OCI-LY3 (cell line): ENCODE measurements around the gene KANSL3.

Experiments used
- EZH2phosphoT487 ChIP-seq: fragments of 200-600 bp; shearing (Covaris generic); IDR thresholded peaks from 2 replicates; pipeline ENCODE4 v1.6.1; 2018; ENCODE audit warnings: antibody characterized with exemption, mixed run types, low read depth
- TF ChIP-seq, protein P1 (sequence below): fragments of 200-600, 300-600 bp; sonication (generic); IDR thresholded peaks from 2 replicates; pipeline ENCODE4 v1.5.1; 2014; ENCODE audit warnings: antibody characterized with exemption, low read length, low read depth

DNA sequence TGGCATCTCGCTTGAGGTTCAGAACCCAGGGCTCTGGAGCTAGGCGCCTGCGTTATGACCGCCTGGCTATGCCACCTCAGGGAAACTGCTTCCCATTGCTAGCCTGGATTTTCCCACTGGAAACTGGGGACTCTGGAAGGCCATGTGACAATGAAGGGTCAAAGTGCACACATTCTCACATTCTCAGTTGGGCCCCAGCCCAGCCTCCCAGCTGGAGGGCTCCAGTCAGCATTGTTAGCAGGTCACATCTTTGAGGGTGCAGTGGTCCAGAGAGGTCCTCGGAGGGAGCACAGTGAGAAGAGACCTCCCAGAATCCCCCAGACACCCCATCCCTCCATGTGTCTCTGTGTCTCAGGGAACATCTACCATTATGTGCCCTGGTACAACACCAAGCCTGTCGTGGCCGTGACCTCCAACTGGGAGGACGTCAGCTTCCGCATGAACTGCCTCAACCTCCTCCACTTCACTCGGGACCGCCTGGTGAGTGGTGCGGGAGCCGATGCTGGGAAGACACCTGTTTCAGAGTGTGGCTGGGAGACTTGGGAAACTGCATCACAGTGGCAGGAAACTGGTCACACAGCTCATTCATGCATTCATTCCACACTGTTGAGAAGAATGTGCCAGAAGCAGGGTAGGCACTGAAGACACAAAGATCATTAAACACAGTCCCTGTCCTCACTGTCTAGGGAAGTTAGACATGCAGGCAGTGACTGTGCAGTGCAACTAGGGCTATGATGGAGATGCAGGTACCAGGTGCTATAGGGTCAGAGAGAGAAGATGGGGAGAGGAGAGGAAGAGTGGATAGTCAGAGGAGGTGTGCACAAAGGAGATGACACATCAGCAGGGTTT lies 46.1 kb upstream of the KANSL3 start:
- TF ChIP-seq, protein P1, sequence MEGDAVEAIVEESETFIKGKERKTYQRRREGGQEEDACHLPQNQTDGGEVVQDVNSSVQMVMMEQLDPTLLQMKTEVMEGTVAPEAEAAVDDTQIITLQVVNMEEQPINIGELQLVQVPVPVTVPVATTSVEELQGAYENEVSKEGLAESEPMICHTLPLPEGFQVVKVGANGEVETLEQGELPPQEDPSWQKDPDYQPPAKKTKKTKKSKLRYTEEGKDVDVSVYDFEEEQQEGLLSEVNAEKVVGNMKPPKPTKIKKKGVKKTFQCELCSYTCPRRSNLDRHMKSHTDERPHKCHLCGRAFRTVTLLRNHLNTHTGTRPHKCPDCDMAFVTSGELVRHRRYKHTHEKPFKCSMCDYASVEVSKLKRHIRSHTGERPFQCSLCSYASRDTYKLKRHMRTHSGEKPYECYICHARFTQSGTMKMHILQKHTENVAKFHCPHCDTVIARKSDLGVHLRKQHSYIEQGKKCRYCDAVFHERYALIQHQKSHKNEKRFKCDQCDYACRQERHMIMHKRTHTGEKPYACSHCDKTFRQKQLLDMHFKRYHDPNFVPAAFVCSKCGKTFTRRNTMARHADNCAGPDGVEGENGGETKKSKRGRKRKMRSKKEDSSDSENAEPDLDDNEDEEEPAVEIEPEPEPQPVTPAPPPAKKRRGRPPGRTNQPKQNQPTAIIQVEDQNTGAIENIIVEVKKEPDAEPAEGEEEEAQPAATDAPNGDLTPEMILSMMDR: no peak
- TF ChIP-seq EZH2phosphoT487: no peak
